GM12864 (cell line): Measurements from ENCODE around the gene ACOD1.
"Not testable (repeated sequence)": the region's sequence is repeated elsewhere in the genome, so short reads cannot be mapped to it uniquely, and the experiment has no call there.

Source experiments
- DNase-seq: peaks from one replicate; pipeline ENCODE4 v3.0.0-alpha.2; 2011; ENCODE audit warnings: low read depth
- H3K4me3 ChIP-seq: 2 replicates; pipeline ENCODE4 v1.5.1; 2011; ENCODE audit warnings: mild to moderate bottlenecking, low read depth, low read length, control low read depth
- CTCF ChIP-seq: IDR thresholded peaks from 2 replicates; pipeline ENCODE4 v1.5.1; 2011; ENCODE audit warnings: low read depth, mild to moderate bottlenecking, moderate library complexity, low read length, control low read depth, inconsistent platforms; ENCODE audit errors: missing control alignments

ACOD1 gene

GRCh38 chr13:76950101-76950500 is 1.8 kb downstream of the ACOD1 start:
- TF ChIP-seq CTCF = no peak
- no peak overlapping the region for H3K4me3 ChIP-seq
- no peak for DNase-seq

DNA sequence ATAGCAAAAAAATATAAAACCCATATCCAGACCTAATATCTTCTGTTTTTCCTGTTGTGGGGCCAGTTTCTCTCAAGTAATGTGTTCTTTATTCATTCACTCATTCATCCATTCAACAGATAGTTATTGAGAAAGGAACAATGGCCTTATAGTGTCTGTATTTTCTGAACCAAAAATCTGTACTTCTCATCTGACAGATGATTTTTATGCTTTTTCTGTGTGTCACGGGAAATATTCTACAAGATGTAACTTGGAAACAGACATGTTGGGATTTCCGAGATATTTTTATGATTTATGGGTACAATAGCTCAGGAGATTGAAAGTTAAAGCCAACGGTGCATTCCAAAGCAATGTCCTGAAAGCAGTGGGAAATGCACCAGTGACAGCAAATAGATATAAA is 5.7 kb downstream of the ACOD1 start:
- DNase-seq = no peak
- no peak for TF ChIP-seq CTCF
- H3K4me3 ChIP-seq = no peak overlapping the region

DNA sequence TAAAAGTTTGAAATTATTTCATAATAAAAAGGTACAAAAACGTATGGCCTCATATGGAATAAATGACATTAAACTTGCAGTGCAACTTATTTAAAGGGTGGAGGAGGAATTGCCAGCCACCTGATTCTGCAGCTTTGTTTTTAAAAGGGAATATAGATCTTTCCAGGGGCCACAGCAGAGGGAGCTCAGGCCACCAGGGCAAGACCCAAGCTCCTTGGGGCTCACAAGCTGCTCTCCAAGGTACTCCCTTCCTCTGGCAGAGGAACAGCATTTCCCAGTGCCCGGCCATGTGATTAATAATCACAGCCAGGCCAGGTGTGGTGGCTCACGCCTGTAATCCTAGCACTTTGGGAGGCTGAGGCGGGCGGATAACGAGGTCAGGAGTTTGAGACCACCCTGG is 6.2 kb downstream of the ACOD1 start:
- no peak for TF ChIP-seq CTCF
- H3K4me3 ChIP-seq = no peak overlapping the region
- no peak for DNase-seq

GRCh38 chr13:76955193-76955592 is 6.9 kb downstream of the ACOD1 start:
- TF ChIP-seq CTCF = no peak
- no peak overlapping the region for H3K4me3 ChIP-seq
- no peak for DNase-seq

GRCh38 chr13:76955661-76956060 is 7.3 kb downstream of the ACOD1 start:
- no peak for TF ChIP-seq CTCF

DNA sequence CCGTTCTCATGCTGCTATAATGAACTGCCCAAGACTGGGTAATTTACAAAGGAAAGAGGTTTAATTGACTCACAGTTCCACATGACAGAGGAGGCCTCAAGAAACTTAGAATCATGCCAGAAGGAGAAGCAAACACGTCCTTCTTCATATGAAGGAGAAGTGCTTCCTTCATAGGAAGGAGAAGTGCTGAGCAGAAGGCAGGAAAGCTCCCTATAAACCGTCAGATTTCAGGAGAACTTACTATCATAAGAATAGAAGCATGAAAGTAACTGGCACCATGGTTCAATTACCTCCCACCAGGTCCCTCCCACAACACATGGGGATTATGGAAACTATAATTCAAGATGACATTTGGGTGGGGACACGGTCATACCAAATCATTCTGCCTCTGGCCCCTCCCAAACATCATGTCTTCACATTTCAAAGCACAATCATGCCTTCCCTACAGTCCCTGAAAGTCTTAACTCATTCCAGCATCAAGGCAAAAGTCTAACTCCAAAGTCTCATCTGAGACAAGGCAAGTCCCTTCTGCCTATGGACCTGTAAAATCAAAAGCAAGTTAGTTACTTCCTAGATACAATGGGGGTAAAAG is 10.6 kb downstream of the ACOD1 start:
- H3K4me3 ChIP-seq = no peak overlapping the region
- no peak for DNase-seq
- no peak for TF ChIP-seq CTCF

More at GRCh38 chr13:76955661-76956060, 7.3 kb downstream of the ACOD1 start:
- no peak overlapping the region for H3K4me3 ChIP-seq
- DNase-seq = no peak

GRCh38 chr13:76959734-76960133 is 11.4 kb downstream of the ACOD1 start:
- DNase-seq, H3K4me3 ChIP-seq: not testable (repeated sequence)
